ENCODE results near the gene YPEL3. TPM values are rescaled to one million over a fixed set of nuclear protein-coding genes. Genes with fewer than 3 reads are reported as not detected.

YPEL3 gene
- polyA plus RNA-seq, 2 of the 4 experiments (the other 2 are of a cell fraction), result 4.5 to 8.1 TPM

DNA sequence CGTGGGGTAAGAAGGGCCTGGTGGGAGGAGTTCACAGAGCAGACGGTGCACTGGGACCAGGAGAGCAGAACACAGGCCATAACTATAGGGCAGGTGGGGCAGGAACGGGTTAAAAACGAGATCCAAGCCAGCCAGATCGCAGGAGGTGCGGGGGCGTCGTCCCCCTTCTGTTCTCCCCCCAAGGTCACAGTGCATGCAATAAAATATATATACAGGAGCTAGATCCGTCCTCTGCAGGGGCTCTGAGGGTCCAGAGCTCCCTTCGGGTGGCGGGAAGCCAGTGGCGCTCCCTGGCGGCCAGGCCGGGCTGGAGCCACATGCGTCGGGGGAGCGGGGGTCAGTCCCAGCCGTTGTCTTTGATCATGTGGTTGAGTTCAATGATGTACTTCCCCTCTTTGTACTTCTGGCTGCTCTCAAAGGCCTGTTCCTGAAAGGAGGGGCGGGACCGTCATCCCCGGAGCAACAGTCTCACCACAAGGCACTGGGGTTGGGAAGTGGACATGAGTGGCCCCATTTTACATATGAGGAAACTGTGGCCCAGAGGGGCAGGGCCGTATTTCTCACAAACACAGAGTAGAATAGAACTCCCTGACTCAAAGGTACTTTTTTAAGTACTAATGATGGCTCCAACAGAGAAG lies 3.5 kb downstream of the YPEL3 start (continued):
- TF ChIP-seq RAD21 (conservative IDR thresholded peaks at IDR 0.05 in 1 of 2, IDR thresholded peaks at IDR 0.05 in 1 of 2) (peak in 1 of 2 experiments; percentile 35; a peak in 3 of 5 replicates), RARB (CRISPR knock-in tag; IDR thresholded peaks at IDR 0.05) (no peak), KDM5A (IDR thresholded peaks at IDR 0.05) (no peak), NPAS2 (CRISPR knock-in tag; IDR thresholded peaks at IDR 0.05; ENCODE audit: borderline replicate concordance) (no peak), CHD2 (IDR thresholded peaks at IDR 0.05; ENCODE audit: low read length, partially characterized antibody) (no peak), CEBPB (IDR thresholded peaks at IDR 0.05) (no peak), CBX2 (IDR thresholded peaks at IDR 0.05; ENCODE audit: borderline replicate concordance, low read depth) (no peak), FOSL2 (IDR thresholded peaks at IDR 0.05) (no peak), FOSL2 (CRISPR knock-in tag; IDR thresholded peaks at IDR 0.05) (no peak; the same call in 1 of the 2 replicates), MYC (IDR thresholded peaks at IDR 0.05; ENCODE audit: borderline replicate concordance, low read length) (peak; percentile 92), GATA3 (IDR thresholded peaks at IDR 0.05; ENCODE audit: borderline replicate concordance) (no peak), BHLHE40 (IDR thresholded peaks at IDR 0.05; ENCODE audit: low read depth, low read length) (no peak), MAZ (IDR thresholded peaks at IDR 0.05; ENCODE audit: borderline replicate concordance, low read depth, low read length) (0 out of 2 replicates have a peak, but pooled peaks have one; percentile 40), HOXB13 (CRISPR knock-in tag; IDR thresholded peaks at IDR 0.05; ENCODE audit: low read depth) (peak; percentile 68; the same call in 1 of the 2 replicates), EP300 (IDR thresholded peaks at IDR 0.05) (no peak), ESRRA (IDR thresholded peaks at IDR 0.05; ENCODE audit: borderline replicate concordance, low read length) (0 out of 2 replicates have a peak, but pooled peaks have one; percentile 13), ZC3H11A (IDR thresholded peaks at IDR 0.05) (no peak), JUNB (IDR thresholded peaks at IDR 0.05) (no peak), FOSB (CRISPR knock-in tag; IDR thresholded peaks at IDR 0.05) (0 out of 2 replicates have a peak, but pooled peaks have one; percentile 17), RFX5 (IDR thresholded peaks at IDR 0.05) (no peak), TP53 (CRISPR knock-in tag; IDR thresholded peaks at IDR 0.05) (no peak), RCOR1 (IDR thresholded peaks at IDR 0.05; ENCODE audit: low read depth, low read length) (no peak), HES2 (IDR thresholded peaks at IDR 0.05) (no peak), EHMT2 (IDR thresholded peaks at IDR 0.05; ENCODE audit: low read depth) (no peak), ZNF302 (CRISPR knock-in tag; IDR thresholded peaks at IDR 0.05) (peak; percentile 78; the same call in 1 of the 2 replicates), EHF (CRISPR knock-in tag; IDR thresholded peaks at IDR 0.05) (peak; percentile 80), NFE2L2 (conservative IDR thresholded peaks at IDR 0.05; ENCODE audit: low read length) (no peak), PBX3 (IDR thresholded peaks at IDR 0.05) (no peak), HOXB5 (CRISPR knock-in tag; IDR thresholded peaks at IDR 0.05) (peak; percentile 57; the same call in 1 of the 2 replicates), JUN (IDR thresholded peaks at IDR 0.05) (0 out of 5 replicates have a peak, but pooled peaks of 1 of the 2 experiments have one; percentile 10), HEYL (CRISPR knock-in tag; IDR thresholded peaks at IDR 0.05) (no peak; the same call in 1 of the 2 replicates)
- TF ChIP-seq, protein P1, sequence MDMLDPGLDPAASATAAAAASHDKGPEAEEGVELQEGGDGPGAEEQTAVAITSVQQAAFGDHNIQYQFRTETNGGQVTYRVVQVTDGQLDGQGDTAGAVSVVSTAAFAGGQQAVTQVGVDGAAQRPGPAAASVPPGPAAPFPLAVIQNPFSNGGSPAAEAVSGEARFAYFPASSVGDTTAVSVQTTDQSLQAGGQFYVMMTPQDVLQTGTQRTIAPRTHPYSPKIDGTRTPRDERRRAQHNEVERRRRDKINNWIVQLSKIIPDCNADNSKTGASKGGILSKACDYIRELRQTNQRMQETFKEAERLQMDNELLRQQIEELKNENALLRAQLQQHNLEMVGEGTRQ (IDR thresholded peaks at IDR 0.05), result peak; percentile 34; the same call in 1 of the 2 replicates
- TF ChIP-seq, protein P2, sequence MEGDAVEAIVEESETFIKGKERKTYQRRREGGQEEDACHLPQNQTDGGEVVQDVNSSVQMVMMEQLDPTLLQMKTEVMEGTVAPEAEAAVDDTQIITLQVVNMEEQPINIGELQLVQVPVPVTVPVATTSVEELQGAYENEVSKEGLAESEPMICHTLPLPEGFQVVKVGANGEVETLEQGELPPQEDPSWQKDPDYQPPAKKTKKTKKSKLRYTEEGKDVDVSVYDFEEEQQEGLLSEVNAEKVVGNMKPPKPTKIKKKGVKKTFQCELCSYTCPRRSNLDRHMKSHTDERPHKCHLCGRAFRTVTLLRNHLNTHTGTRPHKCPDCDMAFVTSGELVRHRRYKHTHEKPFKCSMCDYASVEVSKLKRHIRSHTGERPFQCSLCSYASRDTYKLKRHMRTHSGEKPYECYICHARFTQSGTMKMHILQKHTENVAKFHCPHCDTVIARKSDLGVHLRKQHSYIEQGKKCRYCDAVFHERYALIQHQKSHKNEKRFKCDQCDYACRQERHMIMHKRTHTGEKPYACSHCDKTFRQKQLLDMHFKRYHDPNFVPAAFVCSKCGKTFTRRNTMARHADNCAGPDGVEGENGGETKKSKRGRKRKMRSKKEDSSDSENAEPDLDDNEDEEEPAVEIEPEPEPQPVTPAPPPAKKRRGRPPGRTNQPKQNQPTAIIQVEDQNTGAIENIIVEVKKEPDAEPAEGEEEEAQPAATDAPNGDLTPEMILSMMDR (IDR thresholded peaks at IDR 0.05), result peak; percentile 68
- TF ChIP-seq, protein P3, sequence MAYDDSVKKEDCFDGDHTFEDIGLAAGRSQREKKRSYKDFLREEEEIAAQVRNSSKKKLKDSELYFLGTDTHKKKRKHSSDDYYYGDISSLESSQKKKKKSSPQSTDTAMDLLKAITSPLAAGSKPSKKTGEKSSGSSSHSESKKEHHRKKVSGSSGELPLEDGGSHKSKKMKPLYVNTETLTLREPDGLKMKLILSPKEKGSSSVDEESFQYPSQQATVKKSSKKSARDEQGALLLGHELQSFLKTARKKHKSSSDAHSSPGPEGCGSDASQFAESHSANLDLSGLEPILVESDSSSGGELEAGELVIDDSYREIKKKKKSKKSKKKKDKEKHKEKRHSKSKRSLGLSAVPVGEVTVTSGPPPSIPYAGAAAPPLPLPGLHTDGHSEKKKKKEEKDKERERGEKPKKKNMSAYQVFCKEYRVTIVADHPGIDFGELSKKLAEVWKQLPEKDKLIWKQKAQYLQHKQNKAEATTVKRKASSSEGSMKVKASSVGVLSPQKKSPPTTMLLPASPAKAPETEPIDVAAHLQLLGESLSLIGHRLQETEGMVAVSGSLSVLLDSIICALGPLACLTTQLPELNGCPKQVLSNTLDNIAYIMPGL (CRISPR knock-in tag; IDR thresholded peaks at IDR 0.05; ENCODE audit: borderline replicate concordance), result no peak
- TF ChIP-seq, protein P4, sequence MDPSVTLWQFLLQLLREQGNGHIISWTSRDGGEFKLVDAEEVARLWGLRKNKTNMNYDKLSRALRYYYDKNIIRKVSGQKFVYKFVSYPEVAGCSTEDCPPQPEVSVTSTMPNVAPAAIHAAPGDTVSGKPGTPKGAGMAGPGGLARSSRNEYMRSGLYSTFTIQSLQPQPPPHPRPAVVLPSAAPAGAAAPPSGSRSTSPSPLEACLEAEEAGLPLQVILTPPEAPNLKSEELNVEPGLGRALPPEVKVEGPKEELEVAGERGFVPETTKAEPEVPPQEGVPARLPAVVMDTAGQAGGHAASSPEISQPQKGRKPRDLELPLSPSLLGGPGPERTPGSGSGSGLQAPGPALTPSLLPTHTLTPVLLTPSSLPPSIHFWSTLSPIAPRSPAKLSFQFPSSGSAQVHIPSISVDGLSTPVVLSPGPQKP (IDR thresholded peaks at IDR 0.05; ENCODE audit: low read depth, low read length), result no peak
- TF ChIP-seq, protein P5, sequence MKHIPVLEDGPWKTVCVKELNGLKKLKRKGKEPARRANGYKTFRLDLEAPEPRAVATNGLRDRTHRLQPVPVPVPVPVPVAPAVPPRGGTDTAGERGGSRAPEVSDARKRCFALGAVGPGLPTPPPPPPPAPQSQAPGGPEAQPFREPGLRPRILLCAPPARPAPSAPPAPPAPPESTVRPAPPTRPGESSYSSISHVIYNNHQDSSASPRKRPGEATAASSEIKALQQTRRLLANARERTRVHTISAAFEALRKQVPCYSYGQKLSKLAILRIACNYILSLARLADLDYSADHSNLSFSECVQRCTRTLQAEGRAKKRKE (CRISPR knock-in tag; IDR thresholded peaks at IDR 0.05; ENCODE audit: low read depth), result peak; percentile 90; the same call in 1 of the 2 replicates

All from A549 (cell line).